ENCODE measurements around the gene PTPN20.

The PTPN20 gene

DNA sequence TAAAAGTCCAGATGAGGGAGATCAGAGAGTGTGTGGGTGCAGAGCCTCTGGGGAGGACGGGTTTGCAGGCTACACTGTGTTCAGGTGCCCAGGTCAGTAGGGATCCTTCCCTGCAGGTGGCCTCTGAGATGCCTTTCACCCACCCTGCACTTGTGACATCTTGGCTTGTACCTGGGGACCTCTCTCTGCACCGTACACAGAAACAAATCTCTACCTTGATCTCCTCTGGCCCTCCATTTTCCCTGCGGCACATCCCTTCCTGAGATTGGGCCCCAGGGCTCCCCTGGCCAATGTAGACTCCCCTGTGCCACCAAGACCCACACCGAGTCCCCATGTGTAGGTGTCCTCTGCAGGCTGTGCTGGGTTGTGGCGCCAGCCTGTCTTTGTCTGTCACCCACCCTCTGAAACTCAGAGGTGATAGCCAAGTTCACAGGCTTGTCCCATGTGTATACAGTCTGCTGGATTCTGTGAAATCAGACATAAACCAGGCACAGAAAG, 140.6 kb downstream of the PTPN20 start:
- DNase-seq = no peak
- Histone ChIP-seq H3K4me2 (ENCODE audit: insufficient read depth, low read length) (no peak overlapping the region), H3K36me3 (ENCODE audit: insufficient read depth, low read length) (no peaks in the 10 kb centered on the region), H3K9ac (ENCODE audit: low read depth, low read length) (no peak overlapping the region), H3K79me2 (ENCODE audit: insufficient read depth, low read length) (no peaks in the 10 kb centered on the region), H3K27me3 (ENCODE audit: insufficient read depth, low read length, poor library complexity) (no peaks in the 10 kb centered on the region), H4K20me1 (ENCODE audit: insufficient read depth, low read length) (no peaks in the 10 kb centered on the region; the same call in 1 of the 2 replicates), H3K27ac (ENCODE audit: low read length) (no peak overlapping the region), H3K4me1 (ENCODE audit: insufficient read depth, low read length) (0 out of 2 replicates have a peak, but pooled peaks cover 4% of the 10 kb centered on the region), H2AFZ (ENCODE audit: low read depth, low read length) (no peak overlapping the region), H3K4me3 (ENCODE audit: low read depth in 1 of 2, low read length in 2 of 2) (no peak overlapping the region), H3K9me3 (ENCODE audit: insufficient read depth, low read length, severe bottlenecking) (no peaks in the 10 kb centered on the region)
- no peak for TF ChIP-seq CTCF (IDR thresholded peaks at IDR 0.05; ENCODE audit: borderline replicate concordance, extremely low read depth, low read length, poor library complexity, severe bottlenecking)
- TF ChIP-seq EZH2 (IDR thresholded peaks at IDR 0.05; ENCODE audit: borderline replicate concordance, low read depth, low read length, severe bottlenecking) = no peak
- no peak for ATAC-seq (ENCODE audit: insufficient read depth, low read depth)
